PC-9 (cell line): ENCODE results near the gene CAMKMT. TPM values are rescaled to one million over a fixed set of nuclear protein-coding genes. Genes with fewer than 3 reads are reported as not detected.

Source experiments
- BruUV-seq: library from RNA; stranded (reverse); fragments of 400-500 nt; replicated peaks from 2 replicates; lab custom pipeline; 2021; lab: Mats Ljungman, UMichigan
- CTCF ChIA-PET: fragments of 300-600 bp; sonication (Branson Sonifier 250); formaldehyde crosslinking; loops from one replicate; lab custom pipeline; 2022; ENCODE audit warnings: antibody characterized with exemption; lab: Charles Lee
- POLR2A ChIA-PET: fragments of 300-600 bp; sonication (Branson Sonifier 250); formaldehyde crosslinking; loops from one replicate; lab custom pipeline; 2022; ENCODE audit warnings: antibody characterized with exemption; ENCODE audit not compliant: unreplicated experiment; lab: Charles Lee
- DNase-seq, 2 experiments: peaks; one replicate each; pipeline versions ENCODE4 v3.0.0 to v3.0.0-alpha.2; 2015 to 2022; ENCODE audit warnings: mixed read lengths in 1 of 2
- H2AFZ ChIP-seq: fragments of 200-600 bp; sonication (generic); 2 replicates; pipeline ENCODE4 v1.8.1; 2017; ENCODE audit warnings: antibody characterized with exemption
- H3F3A ChIP-seq: fragments of 200-600 bp; sonication (generic); 2 replicates; pipeline ENCODE4 v1.8.1; 2017; ENCODE audit warnings: antibody characterized with exemption, mild to moderate bottlenecking, low read depth; ENCODE audit not compliant: insufficient read depth
- H3K27ac ChIP-seq: fragments of 200-600 bp; sonication (generic); 2 replicates; pipeline ENCODE4 v1.6.1; 2016; ENCODE audit warnings: mixed run types
- H3K27me3 ChIP-seq: fragments of 200-600 bp; sonication (generic); 2 replicates; pipeline ENCODE4 v1.6.1; 2016; ENCODE audit warnings: low read depth, mixed run types; ENCODE audit not compliant: insufficient read depth
- H3K36me3 ChIP-seq: fragments of 200-600 bp; sonication (generic); 2 replicates; pipeline ENCODE4 v1.6.1; 2016; ENCODE audit warnings: low read depth, mixed run types
- H3K4me1 ChIP-seq: fragments of 200-600 bp; sonication (generic); replicated peaks from 2 replicates; pipeline ENCODE4 v1.6.1; 2016; ENCODE audit warnings: mixed run types; ENCODE audit not compliant: insufficient read depth
- H3K4me2 ChIP-seq: fragments of 200-600 bp; sonication (generic); 2 replicates; pipeline ENCODE4 v1.6.1; 2017; ENCODE audit warnings: mixed run types
- H3K4me3 ChIP-seq: fragments of 200-600 bp; sonication (generic); 2 replicates; pipeline ENCODE4 v1.6.1; 2016; ENCODE audit warnings: mixed run types
- H3K79me2 ChIP-seq: fragments of 200-600 bp; sonication (generic); 2 replicates; pipeline ENCODE4 v1.6.1; 2017; ENCODE audit warnings: low read depth, mixed run types
- H3K9me2 ChIP-seq: fragments of 200-600 bp; sonication (generic); 2 replicates; pipeline ENCODE4 v1.8.1; 2017; ENCODE audit warnings: mild to moderate bottlenecking; ENCODE audit not compliant: insufficient read depth
- H3K9me3 ChIP-seq: fragments of 200-600 bp; sonication (generic); 2 replicates; pipeline ENCODE4 v1.8.1; 2016; ENCODE audit warnings: low read depth; ENCODE audit not compliant: insufficient read depth
- H4K20me1 ChIP-seq: fragments of 200-600 bp; sonication (generic); 2 replicates; pipeline ENCODE4 v1.8.1; 2017; ENCODE audit not compliant: insufficient read depth
- CTCF ChIP-seq: fragments of 200-600 bp; sonication (generic); conservative IDR thresholded peaks from 2 replicates; pipeline ENCODE4 v1.6.1; 2017; ENCODE audit warnings: mixed run types, antibody characterized with exemption, mild to moderate bottlenecking, moderate library complexity
- EZH2 ChIP-seq: fragments of 200-600 bp; sonication (generic); IDR thresholded peaks from 2 replicates; pipeline ENCODE4 v1.8.0; 2017; ENCODE audit warnings: antibody characterized with exemption, low read depth
- intact Hi-C: fragments of 100-400 bp; cut with micrococcal nuclease; formaldehyde crosslinking; loops from one replicate; pipeline ENCODE4 v1.10.0; 2022; ENCODE audit not compliant: unreplicated experiment
- total RNA-seq: library from RNA; stranded (reverse); gene quantifications from 2 replicates; pipeline ENCODE4 v1.2.3, GENCODE V29; 2021

CAMKMT gene
- total RNA-seq, 1 experiment from 2014 or later: 17.9 TPM

- ChIA-PET POLR2A (no interaction called here), CTCF (no interaction called here)
- Histone ChIP-seq H3K9me3 (no peaks in the 10 kb centered on the region), H3K4me1 (peaks cover 47% of the 10 kb centered on the region), H3F3A (peaks cover 30% of the 10 kb centered on the region), H2AFZ (no peak overlapping the region), H4K20me1 (no peaks in the 10 kb centered on the region), H3K36me3 (no peaks in the 10 kb centered on the region), H3K27ac (peak overlapping the region; percentile 74), H3K9me2 (no peaks in the 10 kb centered on the region), H3K27me3 (no peaks in the 10 kb centered on the region), H3K4me3 (peak overlapping the region; percentile 16; the same call in 1 of the 2 replicates), H3K79me2 (no peaks in the 10 kb centered on the region), H3K4me2 (peak overlapping the region; percentile 71)
- no peak for TF ChIP-seq CTCF
- no peak for TF ChIP-seq EZH2
- intact Hi-C loops: loop anchor here (10.0 kb wide), 1 partner anchor 209 kb away; no protein-coding TSS in a partner anchor
- no TSS peak for BruUV-seq
- peak in 1 of 2 experiments; percentile 81 for DNase-seq
Measured at GRCh38 chr2:44745922-44746766, 384.4 kb downstream of the CAMKMT start.

GRCh38 chr2:44746856-44747615 lies 385.3 kb downstream of the CAMKMT start:
- H3K27me3 ChIP-seq: no peaks in the 10 kb centered on the region
- no peaks in the 10 kb centered on the region for H3K9me2 ChIP-seq
- BruUV-seq: no TSS peak
- CTCF ChIA-PET: interaction anchor here (1.0 to 1.3 kb wide), 3 partner anchors 205 to 355 kb away, joined by 3 to 4 read pairs (median 3); no protein-coding TSS in a partner anchor
- intact Hi-C loops: loop anchor here (10.0 kb wide), 1 partner anchor 208 kb away; no protein-coding TSS in a partner anchor
- peak overlapping the region; percentile 74 for H3K27ac ChIP-seq
- H3K79me2 ChIP-seq: no peaks in the 10 kb centered on the region
- peak in 1 of 2 experiments; percentile 96 for DNase-seq
- H3K4me1 ChIP-seq: peaks cover 40% of the 10 kb centered on the region
- H3F3A ChIP-seq: peaks cover 28% of the 10 kb centered on the region
- H4K20me1 ChIP-seq: no peaks in the 10 kb centered on the region
- H3K9me3 ChIP-seq: no peaks in the 10 kb centered on the region
- TF ChIP-seq CTCF: no peak
- TF ChIP-seq EZH2: no peak
- H3K36me3 ChIP-seq: no peaks in the 10 kb centered on the region
- H2AFZ ChIP-seq: no peak overlapping the region
- POLR2A ChIA-PET: interaction anchor here (0.6 to 0.8 kb wide), 6 partner anchors 17 to 789 kb away, joined by 3 to 6 read pairs (median 4); no protein-coding TSS in a partner anchor
- peak overlapping the region; percentile 71 for H3K4me2 ChIP-seq
- peak overlapping the region; percentile 23; the same call in 1 of the 2 replicates for H3K4me3 ChIP-seq

GRCh38 chr2:44747794-44748193 lies 386.0 kb downstream of the CAMKMT start:
- Histone ChIP-seq H3K27ac (peak overlapping the region; percentile 74), H3K9me2 (no peaks in the 10 kb centered on the region), H3K9me3 (no peaks in the 10 kb centered on the region), H3K27me3 (no peaks in the 10 kb centered on the region), H3K4me2 (peak overlapping the region; percentile 71), H3F3A (peaks cover 28% of the 10 kb centered on the region), H3K4me3 (peak overlapping the region; percentile 23; the same call in 1 of the 2 replicates), H3K36me3 (no peaks in the 10 kb centered on the region), H2AFZ (no peak overlapping the region), H3K4me1 (peaks cover 40% of the 10 kb centered on the region), H3K79me2 (no peaks in the 10 kb centered on the region), H4K20me1 (no peaks in the 10 kb centered on the region)
- ChIA-PET CTCF (interaction anchor here (1.0 to 1.3 kb wide), 2 partner anchors 268 to 355 kb away, joined by 3 to 4 read pairs; no protein-coding TSS in a partner anchor), POLR2A (interaction anchor here (0.6 to 0.8 kb wide), 3 partner anchors 147 to 790 kb away, joined by 3 to 6 read pairs (median 3); no protein-coding TSS in a partner anchor)
- TF ChIP-seq EZH2: no peak
- TF ChIP-seq CTCF: no peak
- intact Hi-C loops: loop anchor here (10.0 kb wide), 1 partner anchor 207 kb away; no protein-coding TSS in a partner anchor
- no peak for DNase-seq
- BruUV-seq: no TSS peak
